ENCODE measurements around the gene ME3. TPM values are rescaled to one million over a fixed set of nuclear protein-coding genes. Genes with fewer than 3 reads are reported as not detected.
"Not testable (repeated sequence)": the region's sequence is repeated elsewhere in the genome, so short reads cannot be mapped to it uniquely, and the experiment has no call there.

The ME3 gene
- total RNA-seq, 1 experiment from 2014 or later: 1.8 TPM

DNA sequence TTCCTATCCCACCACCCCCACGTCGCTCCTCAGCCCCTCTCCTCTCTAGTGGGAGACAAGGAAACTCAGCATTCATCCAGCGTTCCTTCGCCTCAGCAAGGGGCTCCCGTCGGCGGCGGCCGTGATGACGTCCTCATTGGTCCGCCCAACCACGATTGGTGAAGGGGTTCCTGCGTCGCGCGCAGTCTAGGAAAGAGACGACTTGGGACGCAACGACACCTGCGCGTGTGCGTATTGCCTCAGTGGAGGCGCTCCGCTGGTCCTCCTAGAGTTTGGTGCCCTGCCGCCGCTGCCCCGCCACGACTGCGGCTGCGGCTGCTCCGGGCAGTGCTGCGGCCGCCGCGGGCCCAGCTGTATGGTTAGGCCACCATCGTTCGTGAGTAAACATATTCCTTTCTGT is 241.2 kb downstream of the ME3 start:
- Mint-ChIP-seq H3K9me3 (peaks cover 14% of the 10 kb centered on the region), H3K27ac (no peak overlapping the region), H3K36me3 (peaks cover 7% of the 10 kb centered on the region; the same call in 1 of the 2 replicates), H3K27me3 (ENCODE audit: low read depth) (no peaks in the 10 kb centered on the region), H3K4me1 (no peaks in the 10 kb centered on the region), H3K4me3 (no peak overlapping the region)
- ChIA-PET CTCF (no interaction called here), POLR2A (no interaction called here)
- DNase-seq (ENCODE audit: low spot score): no peak
- ATAC-seq: no peak
- TF ChIP-seq ZNF232 (CRISPR knock-in tag; IDR thresholded peaks at IDR 0.05): no peak
- no peak for TF ChIP-seq IRF2 (CRISPR knock-in tag; IDR thresholded peaks at IDR 0.05; ENCODE audit: borderline replicate concordance, low read depth)
- TF ChIP-seq ATF3 (CRISPR knock-in tag; conservative IDR thresholded peaks at IDR 0.05): no peak
- TF ChIP-seq EMX1 (CRISPR knock-in tag; IDR thresholded peaks at IDR 0.05): no peak
- TF ChIP-seq ATF2 (CRISPR knock-in tag; IDR thresholded peaks at IDR 0.05; ENCODE audit: borderline replicate concordance, low read depth): no peak

DNA sequence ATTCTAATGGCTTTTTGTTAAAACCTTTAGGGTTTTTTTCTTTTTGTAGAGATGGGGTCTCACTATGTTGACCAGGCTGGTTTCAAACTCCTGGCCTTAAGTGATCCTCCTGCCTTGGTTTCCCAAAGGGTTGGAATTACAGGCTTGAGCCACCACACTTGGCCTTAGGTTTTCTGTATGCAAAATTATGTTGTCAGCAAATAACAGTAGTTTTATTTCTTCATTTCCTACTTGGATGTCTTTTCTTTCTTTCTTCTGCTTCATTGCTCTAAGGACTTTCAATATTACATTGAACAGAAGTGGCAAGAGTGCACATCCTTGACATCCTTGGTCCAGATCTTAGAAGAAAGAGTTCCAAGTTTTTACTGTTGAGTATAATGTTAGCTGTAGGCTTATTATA is 245.0 kb downstream of the ME3 start:
- ChIA-PET CTCF (no interaction called here), POLR2A (no interaction called here)
- DNase-seq (ENCODE audit: low spot score) (no peak), ATAC-seq (no peak)
- peaks cover 1% of the 10 kb centered on the region; the same call in 1 of the 2 replicates for H3K36me3 Mint-ChIP-seq
- no peak overlapping the region for H3K4me3 Mint-ChIP-seq
- no peaks in the 10 kb centered on the region for H3K4me1 Mint-ChIP-seq
- H3K9me3 Mint-ChIP-seq: peaks cover 15% of the 10 kb centered on the region
- H3K27ac Mint-ChIP-seq: no peak overlapping the region
- TF ChIP-seq STAT6 (CRISPR knock-in tag; conservative IDR thresholded peaks at IDR 0.05; ENCODE audit: low read depth) (no peak), CDX4 (CRISPR knock-in tag; IDR thresholded peaks at IDR 0.05; ENCODE audit: borderline replicate concordance) (no peak), ZNF425 (CRISPR knock-in tag; conservative IDR thresholded peaks at IDR 0.05) (no peak), HMGA2 (CRISPR knock-in tag; IDR thresholded peaks at IDR 0.05) (no peak), ZNF416 (CRISPR knock-in tag; IDR thresholded peaks at IDR 0.05) (no peak), ATF2 (CRISPR knock-in tag; IDR thresholded peaks at IDR 0.05; ENCODE audit: borderline replicate concordance, low read depth) (no peak), MAX (CRISPR knock-in tag; IDR thresholded peaks at IDR 0.05) (no peak), ZNF232 (CRISPR knock-in tag; IDR thresholded peaks at IDR 0.05) (no peak), TEAD4 (CRISPR knock-in tag; IDR thresholded peaks at IDR 0.05) (no peak), ETV6 (CRISPR knock-in tag; IDR thresholded peaks at IDR 0.05) (no peak), TCF7 (CRISPR knock-in tag; IDR thresholded peaks at IDR 0.05; ENCODE audit: low read depth) (no peak), ZNF121 (CRISPR knock-in tag; IDR thresholded peaks at IDR 0.05) (no peak)
- TF ChIP-seq, protein P1, sequence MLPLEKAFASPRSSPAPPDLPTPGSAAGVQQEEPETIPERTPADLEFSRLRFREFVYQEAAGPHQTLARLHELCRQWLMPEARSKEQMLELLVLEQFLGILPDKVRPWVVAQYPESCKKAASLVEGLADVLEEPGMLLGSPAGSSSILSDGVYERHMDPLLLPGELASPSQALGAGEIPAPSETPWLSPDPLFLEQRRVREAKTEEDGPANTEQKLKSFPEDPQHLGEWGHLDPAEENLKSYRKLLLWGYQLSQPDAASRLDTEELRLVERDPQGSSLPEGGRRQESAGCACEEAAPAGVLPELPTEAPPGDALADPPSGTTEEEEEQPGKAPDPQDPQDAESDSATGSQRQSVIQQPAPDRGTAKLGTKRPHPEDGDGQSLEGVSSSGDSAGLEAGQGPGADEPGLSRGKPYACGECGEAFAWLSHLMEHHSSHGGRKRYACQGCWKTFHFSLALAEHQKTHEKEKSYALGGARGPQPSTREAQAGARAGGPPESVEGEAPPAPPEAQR (CRISPR knock-in tag; IDR thresholded peaks at IDR 0.05): no peak
- no peaks in the 10 kb centered on the region for H3K27me3 Mint-ChIP-seq (ENCODE audit: low read depth)

DNA sequence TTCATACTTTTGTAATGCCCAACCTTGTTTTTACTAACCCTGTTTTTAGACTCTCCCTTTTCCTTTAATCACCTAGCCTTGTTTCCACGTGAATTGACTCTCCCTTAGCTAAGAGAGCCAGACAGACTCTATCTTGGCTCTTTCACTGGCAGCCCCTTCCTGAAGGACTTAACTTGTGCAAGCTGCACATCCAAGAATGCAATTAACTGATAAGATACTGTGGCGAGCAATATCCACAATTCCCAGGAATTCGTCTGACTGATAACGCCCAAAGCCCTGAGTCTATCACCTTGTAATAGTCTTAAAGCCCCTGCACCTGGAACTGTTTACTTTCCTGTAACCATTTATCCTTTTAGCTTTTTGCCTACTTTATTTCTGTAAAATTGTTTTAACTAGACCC is 248.9 kb downstream of the ME3 start:
- ATAC-seq; POLR2A ChIA-PET; H3K4me1 Mint-ChIP-seq; H3K36me3 Mint-ChIP-seq; H3K27ac Mint-ChIP-seq; CTCF ChIA-PET; DNase-seq (ENCODE audit: low spot score); H3K27me3 Mint-ChIP-seq (ENCODE audit: low read depth); H3K4me3 Mint-ChIP-seq: not testable (repeated sequence)
- H3K9me3 Mint-ChIP-seq: peaks cover 11% of the 10 kb centered on the region
